Testis (tissue), 3 donors: Measurements from ENCODE around the gene MTG2. TPM values are rescaled to one million over a fixed set of nuclear protein-coding genes. Genes with fewer than 3 reads are reported as not detected.

ENCODE experiments used
- DNase-seq: peaks from one replicate; pipeline ENCODE4 v3.0.0-alpha.2; 2019
- H3K27ac ChIP-seq, 2 donors: fragments of 200-600 bp; sonication (generic); one replicate each; pipeline ENCODE4 v1.5.1; 2019
- H3K27me3 ChIP-seq: fragments of 200-600 bp; sonication (generic); one replicate; pipeline ENCODE4 v1.5.1; 2019
- H3K36me3 ChIP-seq: fragments of 200-600 bp; sonication (generic); one replicate; pipeline ENCODE4 v1.5.1; 2017; ENCODE audit warnings: low read depth; ENCODE audit errors: missing control alignments
- H3K4me1 ChIP-seq: fragments of 200-600 bp; sonication (generic); one replicate; pipeline ENCODE4 v1.5.1; 2019
- H3K4me3 ChIP-seq, 2 donors: fragments of 200-600 bp; sonication (generic); one replicate each; pipeline ENCODE4 v1.5.1; 2017 to 2019
- H3K9me3 ChIP-seq: fragments of 200-600 bp; sonication (generic); one replicate; pipeline ENCODE4 v1.5.1; 2017
- CTCF ChIP-seq, 3 experiments: fragments of 450-650 bp in 2 of 3; fragments of 200-600 bp in 1 of 3; sonication (generic) in 1 of 3; IDR thresholded peaks; one replicate each; pipeline ENCODE4 v1.5.1; 2016 to 2019; ENCODE audit warnings: antibody characterized with exemption in 3 of 3, mild to moderate bottlenecking in 2 of 3, moderate library complexity in 1 of 3
- POLR2A ChIP-seq: fragments of 450-650 bp; IDR thresholded peaks from one replicate; pipeline ENCODE4 v1.6.1; 2017; ENCODE audit warnings: antibody characterized with exemption, mild to moderate bottlenecking, moderate library complexity
- WGBS, 2 donors: methylation state at CpG; one replicate each; pipeline ENCODE4 v1.1.5; 2018; 5-methylcytosine and 5-hydroxymethylcytosine counted together
- intact Hi-C: fragments of 100-400 bp; cut with DNase I; formaldehyde crosslinking; loops from one replicate; pipeline ENCODE4 v1.15.1; 2023; ENCODE audit warnings: low total_unique reads
- polyA plus RNA-seq: library from polyadenylated mRNA; stranded (reverse); fragments of 350-450 nt; fragmentation: Illumina TruSeq; extraction: RNeasy Lipid Tissue Mini Kit (QIAGEN cat#74804); gene quantifications from one replicate; pipeline ENCODE4 v1.2.3, GENCODE V29; 2014; ENCODE audit warnings: low read depth, low replicate concordance; ENCODE audit not compliant: insufficient read depth
- total RNA-seq, 2 donors: library from RNA; depleted of rRNA; stranded (reverse); fragments of >200 nt; gene quantifications; one replicate each; pipeline ENCODE4 v1.2.3, GENCODE V29; 2016

MTG2 gene
- total and polyA plus RNA-seq, 3 donors from 2014 or later: 53.3 to 76.8 (median 61.9) TPM

GRCh38 chr20:62177307-62177706 lies 5.5 kb upstream of the MTG2 start:
- Histone ChIP-seq H3K4me1 (peaks cover 3% of the 10 kb centered on the region), H3K9me3 (no peaks in the 10 kb centered on the region), H3K27ac (no peak overlapping the region), H3K4me3 (no peak overlapping the region), H3K36me3 (no peaks in the 10 kb centered on the region), H3K27me3 (no peaks in the 10 kb centered on the region)
- TF ChIP-seq POLR2A: no peak
- TF ChIP-seq CTCF (IDR thresholded peaks at IDR 0.05): no peak
- intact Hi-C loops: no loop called here
- 87 to 89% methylated on average over 9 of the region's 9 CpGs for WGBS, 2 donors
- no peak for DNase-seq

GRCh38 chr20:62178316-62179161 lies 4.3 kb upstream of the MTG2 start:
- Histone ChIP-seq H3K36me3 (no peaks in the 10 kb centered on the region), H3K4me1 (peaks cover 6% of the 10 kb centered on the region), H3K27me3 (no peaks in the 10 kb centered on the region), H3K27ac (no peak overlapping the region), H3K9me3 (no peaks in the 10 kb centered on the region), H3K4me3 (no peak overlapping the region)
- intact Hi-C loops: no loop called here
- TF ChIP-seq CTCF (IDR thresholded peaks at IDR 0.05) (no peak), POLR2A (no peak)
- no peak for DNase-seq
- WGBS, 2 donors: 83 to 92% methylated on average over 14 to 19 of the region's 19 CpGs

GRCh38 chr20:62179162-62179504 lies 3.7 kb upstream of the MTG2 start:
- 96 to 97% methylated on average over 14 of the region's 14 CpGs for WGBS, 2 donors
- H3K36me3 ChIP-seq: no peaks in the 10 kb centered on the region

GRCh38 chr20:62181808-62182207 lies 1.0 kb upstream of the MTG2 start:
- Histone ChIP-seq H3K36me3 (no peaks in the 10 kb centered on the region), H3K9me3 (no peaks in the 10 kb centered on the region), H3K4me3 (peak overlapping the region in 1 of 2 donors; percentile 97), H3K27me3 (no peaks in the 10 kb centered on the region), H3K27ac (peak overlapping the region in 1 of 2 donors; percentile 87), H3K4me1 (peaks cover 20% of the 10 kb centered on the region)
- intact Hi-C loops: no loop called here
- 75% methylated on average over 2 of the region's 2 CpGs for WGBS, 2 donors
- no peak for DNase-seq
- TF ChIP-seq POLR2A: no peak
- TF ChIP-seq CTCF (IDR thresholded peaks at IDR 0.05): no peak

More at GRCh38 chr20:62179162-62179504, 3.7 kb upstream of the MTG2 start:
- TF ChIP-seq POLR2A (no peak), CTCF (IDR thresholded peaks at IDR 0.05) (no peak)
- no peaks in the 10 kb centered on the region for H3K27me3 ChIP-seq
- no peak for DNase-seq
- H3K9me3 ChIP-seq: no peaks in the 10 kb centered on the region
- intact Hi-C loops: no loop called here
- H3K4me3 ChIP-seq: no peak overlapping the region
- H3K27ac ChIP-seq: no peak overlapping the region
- peaks cover 12% of the 10 kb centered on the region for H3K4me1 ChIP-seq
